GM12878 (cell line): ENCODE data around the gene OVOL3. TPM values are rescaled to one million over a fixed set of nuclear protein-coding genes. Genes with fewer than 3 reads are reported as not detected.

Source experiments
- BHLHE40 ChIP-seq, 2 experiments: fragments of 450-650 bp in 1 of 2; IDR thresholded peaks; 2 replicates each; pipeline ENCODE4 v1.6.1; 2011 to 2017; ENCODE audit warnings: low read depth in 2 of 2, borderline replicate concordance in 1 of 2, improper control_type of control experiment in 1 of 2, low read length in 1 of 2, mild to moderate bottlenecking in 1 of 2
- CBX3 ChIP-seq: fragments of 200-600 bp; sonication (generic); IDR thresholded peaks from 2 replicates; pipeline ENCODE4 v1.6.1; 2016; ENCODE audit warnings: low read depth, borderline replicate concordance
- CREB1 ChIP-seq: IDR thresholded peaks from 2 replicates; pipeline ENCODE4 v1.6.1; 2012; ENCODE audit warnings: low read depth, mild to moderate bottlenecking, inconsistent platforms
- EP300 ChIP-seq, 2 experiments: fragments of 150-350 bp in 1 of 2; IDR thresholded peaks; 2 replicates each; pipeline ENCODE4 v1.6.1; 2011 to 2012; ENCODE audit warnings: low read depth in 2 of 2, low read length in 2 of 2, borderline replicate concordance in 1 of 2, improper control_type of control experiment in 1 of 2, inconsistent platforms in 1 of 2; ENCODE audit not compliant: control insufficient read depth in 1 of 2
- HDAC2 ChIP-seq: fragments of 200-600 bp; sonication (generic); IDR thresholded peaks from 2 replicates; pipeline ENCODE4 v1.6.1; 2017
- JUND ChIP-seq: IDR thresholded peaks from 2 replicates; pipeline ENCODE4 v1.6.1; 2012; ENCODE audit warnings: low read depth, mild to moderate bottlenecking, low read length, improper control_type of control experiment, moderate library complexity
- KLF5 ChIP-seq: fragments of 450-650 bp; IDR thresholded peaks from 2 replicates; pipeline ENCODE4 v1.6.1; 2014; ENCODE audit warnings: mild to moderate bottlenecking; ENCODE audit not compliant: partially characterized antibody
- MTA3 ChIP-seq: IDR thresholded peaks from 2 replicates; pipeline ENCODE4 v1.6.1; 2012; ENCODE audit warnings: low read length, inconsistent platforms, borderline replicate concordance
- MXI1 ChIP-seq: fragments of 150-350 bp; IDR thresholded peaks from 2 replicates; pipeline ENCODE4 v1.6.1; 2011; ENCODE audit warnings: low read depth, mild to moderate bottlenecking, inconsistent platforms, low read length, improper control_type of control experiment
- NFIC ChIP-seq: IDR thresholded peaks from 2 replicates; pipeline ENCODE4 v1.6.1; 2012; ENCODE audit warnings: low read depth, mild to moderate bottlenecking, inconsistent platforms, low read length, moderate library complexity
- NR2C2 ChIP-seq: IDR thresholded peaks from 2 replicates; pipeline ENCODE4 v1.6.1; 2011; ENCODE audit warnings: borderline replicate concordance, low read depth; ENCODE audit not compliant: control insufficient read depth, insufficient read length
- POLR2A ChIP-seq: IDR thresholded peaks from 2 replicates; pipeline ENCODE4 v1.6.1; 2011; ENCODE audit warnings: low read depth, mild to moderate bottlenecking, low read length
- RAD21 ChIP-seq: IDR thresholded peaks from 2 replicates; pipeline ENCODE4 v1.6.1; 2011; ENCODE audit warnings: mild to moderate bottlenecking, low read depth, low read length, moderate library complexity; ENCODE audit not compliant: insufficient read depth
- RAD51 ChIP-seq: fragments of 450-650 bp; IDR thresholded peaks from 2 replicates; pipeline ENCODE4 v1.6.1; 2016; ENCODE audit warnings: moderate library complexity, mild to moderate bottlenecking, inconsistent platforms
- RBBP5 ChIP-seq: fragments of 200-600 bp; sonication (generic); conservative IDR thresholded peaks from 2 replicates; pipeline ENCODE4 v1.6.1; 2016
- TARDBP ChIP-seq: IDR thresholded peaks from 2 replicates; pipeline ENCODE4 v1.6.1; 2016; ENCODE audit warnings: borderline replicate concordance
- ZNF384 ChIP-seq: IDR thresholded peaks from 2 replicates; pipeline ENCODE4 v1.6.1; 2012; ENCODE audit warnings: low read depth, mild to moderate bottlenecking, low read length, improper control_type of control experiment, borderline replicate concordance
- polyA plus RNA-seq, 11 experiments: library from polyadenylated mRNA; depleted of rRNA in 4 of 11; unstranded in 6 of 11; stranded (reverse) in 5 of 11; fragments of >200 nt; fragmentation: Nextera tagmentation in 4 of 11; fragmentation: Illumina TruSeq in 1 of 11; extraction: Ambion mirVana in 4 of 11; extraction: Trizol in 1 of 11; gene quantifications; 1 replicate in 1 of 11; 2 replicates in 10 of 11; pipeline versions ENCODE4 v1.2.1 to v1.2.3, GENCODE V29; 2011 to 2016; ENCODE audit warnings: inconsistent platforms in 2 of 11, missing spikeins in 2 of 11, low read depth in 1 of 11
- total RNA-seq, 4 experiments: library from RNA; depleted of rRNA in 3 of 4; stranded (reverse); fragments of >200 nt in 3 of 4; fragmentation: Illumina TruSeq in 1 of 4; extraction: Trizol in 1 of 4; gene quantifications; 2 replicates each; pipeline versions ENCODE4 v1.2.1 to v1.2.3, GENCODE V29; 2013 to 2021
- TF ChIP-seq, protein P1 (sequence below): fragments of 450-650 bp; IDR thresholded peaks from 2 replicates; pipeline ENCODE4 v1.6.1; 2017; ENCODE audit warnings: mild to moderate bottlenecking, low read depth, inconsistent platforms; ENCODE audit not compliant: poor library complexity, severe bottlenecking
- TF ChIP-seq, protein P2 (sequence below): IDR thresholded peaks from 2 replicates; pipeline ENCODE4 v1.6.1; 2012; ENCODE audit warnings: low read depth, low read length, improper control_type of control experiment
- TF ChIP-seq, protein P3 (sequence below): fragments of 450-650 bp; IDR thresholded peaks from 2 replicates; pipeline ENCODE4 v1.6.1; 2017; ENCODE audit warnings: mild to moderate bottlenecking
- TF ChIP-seq, protein P4 (sequence below): fragments of 450-650 bp; IDR thresholded peaks from 2 replicates; pipeline ENCODE4 v1.6.1; 2016; ENCODE audit warnings: mild to moderate bottlenecking

The OVOL3 gene
- total and polyA plus RNA-seq, 10 of the 15 experiments (the other 5 are each of a cell fraction or from before 2014, with no cell fraction given), result 0.43 TPM; not detected in 9

- peak; percentile 84 for TF ChIP-seq RAD51
- TF ChIP-seq KLF5, result peak; percentile 90
- no peak for TF ChIP-seq CBX3
- TF ChIP-seq RBBP5, result no peak
- TF ChIP-seq CREB1, result peak; percentile 63; the same call in 1 of the 2 replicates
- TF ChIP-seq, protein P1, sequence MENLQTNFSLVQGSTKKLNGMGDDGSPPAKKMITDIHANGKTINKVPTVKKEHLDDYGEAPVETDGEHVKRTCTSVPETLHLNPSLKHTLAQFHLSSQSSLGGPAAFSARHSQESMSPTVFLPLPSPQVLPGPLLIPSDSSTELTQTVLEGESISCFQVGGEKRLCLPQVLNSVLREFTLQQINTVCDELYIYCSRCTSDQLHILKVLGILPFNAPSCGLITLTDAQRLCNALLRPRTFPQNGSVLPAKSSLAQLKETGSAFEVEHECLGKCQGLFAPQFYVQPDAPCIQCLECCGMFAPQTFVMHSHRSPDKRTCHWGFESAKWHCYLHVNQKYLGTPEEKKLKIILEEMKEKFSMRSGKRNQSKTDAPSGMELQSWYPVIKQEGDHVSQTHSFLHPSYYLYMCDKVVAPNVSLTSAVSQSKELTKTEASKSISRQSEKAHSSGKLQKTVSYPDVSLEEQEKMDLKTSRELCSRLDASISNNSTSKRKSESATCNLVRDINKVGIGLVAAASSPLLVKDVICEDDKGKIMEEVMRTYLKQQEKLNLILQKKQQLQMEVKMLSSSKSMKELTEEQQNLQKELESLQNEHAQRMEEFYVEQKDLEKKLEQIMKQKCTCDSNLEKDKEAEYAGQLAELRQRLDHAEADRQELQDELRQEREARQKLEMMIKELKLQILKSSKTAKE, result peak; percentile 32
- no peak for TF ChIP-seq JUND
- TF ChIP-seq, protein P2, sequence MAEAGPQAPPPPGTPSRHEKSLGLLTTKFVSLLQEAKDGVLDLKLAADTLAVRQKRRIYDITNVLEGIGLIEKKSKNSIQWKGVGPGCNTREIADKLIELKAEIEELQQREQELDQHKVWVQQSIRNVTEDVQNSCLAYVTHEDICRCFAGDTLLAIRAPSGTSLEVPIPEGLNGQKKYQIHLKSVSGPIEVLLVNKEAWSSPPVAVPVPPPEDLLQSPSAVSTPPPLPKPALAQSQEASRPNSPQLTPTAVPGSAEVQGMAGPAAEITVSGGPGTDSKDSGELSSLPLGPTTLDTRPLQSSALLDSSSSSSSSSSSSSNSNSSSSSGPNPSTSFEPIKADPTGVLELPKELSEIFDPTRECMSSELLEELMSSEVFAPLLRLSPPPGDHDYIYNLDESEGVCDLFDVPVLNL, result peak; percentile 61
- TF ChIP-seq TARDBP, result no peak
- TF ChIP-seq, protein P3, sequence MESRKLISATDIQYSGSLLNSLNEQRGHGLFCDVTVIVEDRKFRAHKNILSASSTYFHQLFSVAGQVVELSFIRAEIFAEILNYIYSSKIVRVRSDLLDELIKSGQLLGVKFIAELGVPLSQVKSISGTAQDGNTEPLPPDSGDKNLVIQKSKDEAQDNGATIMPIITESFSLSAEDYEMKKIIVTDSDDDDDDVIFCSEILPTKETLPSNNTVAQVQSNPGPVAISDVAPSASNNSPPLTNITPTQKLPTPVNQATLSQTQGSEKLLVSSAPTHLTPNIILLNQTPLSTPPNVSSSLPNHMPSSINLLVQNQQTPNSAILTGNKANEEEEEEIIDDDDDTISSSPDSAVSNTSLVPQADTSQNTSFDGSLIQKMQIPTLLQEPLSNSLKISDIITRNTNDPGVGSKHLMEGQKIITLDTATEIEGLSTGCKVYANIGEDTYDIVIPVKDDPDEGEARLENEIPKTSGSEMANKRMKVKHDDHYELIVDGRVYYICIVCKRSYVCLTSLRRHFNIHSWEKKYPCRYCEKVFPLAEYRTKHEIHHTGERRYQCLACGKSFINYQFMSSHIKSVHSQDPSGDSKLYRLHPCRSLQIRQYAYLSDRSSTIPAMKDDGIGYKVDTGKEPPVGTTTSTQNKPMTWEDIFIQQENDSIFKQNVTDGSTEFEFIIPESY, result no peak
- TF ChIP-seq MXI1, result peak; percentile 99
- no peak for TF ChIP-seq RAD21
- no peak for TF ChIP-seq HDAC2
- TF ChIP-seq MTA3, result no peak
- no peak for TF ChIP-seq NFIC
- TF ChIP-seq ZNF384, result no peak
- TF ChIP-seq, protein P4, sequence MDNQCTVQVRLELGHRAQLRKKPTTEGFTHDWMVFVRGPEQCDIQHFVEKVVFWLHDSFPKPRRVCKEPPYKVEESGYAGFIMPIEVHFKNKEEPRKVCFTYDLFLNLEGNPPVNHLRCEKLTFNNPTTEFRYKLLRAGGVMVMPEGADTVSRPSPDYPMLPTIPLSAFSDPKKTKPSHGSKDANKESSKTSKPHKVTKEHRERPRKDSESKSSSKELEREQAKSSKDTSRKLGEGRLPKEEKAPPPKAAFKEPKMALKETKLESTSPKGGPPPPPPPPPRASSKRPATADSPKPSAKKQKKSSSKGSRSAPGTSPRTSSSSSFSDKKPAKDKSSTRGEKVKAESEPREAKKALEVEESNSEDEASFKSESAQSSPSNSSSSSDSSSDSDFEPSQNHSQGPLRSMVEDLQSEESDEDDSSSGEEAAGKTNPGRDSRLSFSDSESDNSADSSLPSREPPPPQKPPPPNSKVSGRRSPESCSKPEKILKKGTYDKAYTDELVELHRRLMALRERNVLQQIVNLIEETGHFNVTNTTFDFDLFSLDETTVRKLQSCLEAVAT, result no peak; the same call in 1 of the 2 replicates
- no peak for TF ChIP-seq EP300 (IDR thresholded peaks at IDR 0.05; ENCODE audit: borderline replicate concordance in 1 of 2, control insufficient read depth in 1 of 2, low read depth in 2 of 2, low read length in 2 of 2)
- peak; percentile 85 for TF ChIP-seq POLR2A
- peak; percentile 98 to 99 for TF ChIP-seq BHLHE40 (IDR thresholded peaks at IDR 0.05; ENCODE audit: borderline replicate concordance in 1 of 2, low read depth in 2 of 2, low read length in 1 of 2)
- TF ChIP-seq NR2C2, result no peak
These were observed 3.9 kb downstream of the OVOL3 start, which contains the start of gene POLR2I (continued) for GRCh38 chr19:36114721-36115452.
